Mesothelial cell of epicardium (in vitro differentiated cells): ENCODE measurements around the gene MAP3K3. TPM values are rescaled to one million over a fixed set of nuclear protein-coding genes. Genes with fewer than 3 reads are reported as not detected.

Experiments
- DNase-seq, 2 experiments: peaks; one replicate each; pipeline ENCODE4 v3.0.0; 2021; ENCODE audit warnings: low spot score in 2 of 2; ENCODE audit not compliant: unreplicated experiment in 2 of 2
- H3K27ac Mint-ChIP-seq: 2 replicates; pipeline ENCODE4 v1.8.0; 2021; ENCODE audit warnings: mixed read lengths
- H3K27me3 Mint-ChIP-seq: 2 replicates; pipeline ENCODE4 v1.8.0; 2021; ENCODE audit warnings: low read depth, mixed read lengths
- H3K36me3 Mint-ChIP-seq: 2 replicates; pipeline ENCODE4 v1.8.0; 2021; ENCODE audit warnings: mixed read lengths
- H3K4me1 Mint-ChIP-seq: 2 replicates; pipeline ENCODE4 v1.8.0; 2021; ENCODE audit warnings: mixed read lengths
- H3K4me3 Mint-ChIP-seq: 2 replicates; pipeline ENCODE4 v1.8.0; 2021; ENCODE audit warnings: mild to moderate bottlenecking, moderate library complexity, mixed read lengths
- H3K9me3 Mint-ChIP-seq: 2 replicates; pipeline ENCODE4 v1.8.0; 2021; ENCODE audit warnings: mixed read lengths
- total RNA-seq: library from RNA; stranded (reverse); gene quantifications from 3 replicates; pipeline ENCODE4 v1.2.1, GENCODE V29; 2021
- TF ChIP-seq, protein P1 (sequence below): fragments of 200-600 bp; sonication (generic); IDR thresholded peaks from one replicate; pipeline ENCODE4 v1.5.0; 2021; ENCODE audit warnings: antibody characterized with exemption; ENCODE audit not compliant: unreplicated experiment

MAP3K3 gene
- total RNA-seq, 1 donor from 2014 or later: 24.0 TPM

DNA sequence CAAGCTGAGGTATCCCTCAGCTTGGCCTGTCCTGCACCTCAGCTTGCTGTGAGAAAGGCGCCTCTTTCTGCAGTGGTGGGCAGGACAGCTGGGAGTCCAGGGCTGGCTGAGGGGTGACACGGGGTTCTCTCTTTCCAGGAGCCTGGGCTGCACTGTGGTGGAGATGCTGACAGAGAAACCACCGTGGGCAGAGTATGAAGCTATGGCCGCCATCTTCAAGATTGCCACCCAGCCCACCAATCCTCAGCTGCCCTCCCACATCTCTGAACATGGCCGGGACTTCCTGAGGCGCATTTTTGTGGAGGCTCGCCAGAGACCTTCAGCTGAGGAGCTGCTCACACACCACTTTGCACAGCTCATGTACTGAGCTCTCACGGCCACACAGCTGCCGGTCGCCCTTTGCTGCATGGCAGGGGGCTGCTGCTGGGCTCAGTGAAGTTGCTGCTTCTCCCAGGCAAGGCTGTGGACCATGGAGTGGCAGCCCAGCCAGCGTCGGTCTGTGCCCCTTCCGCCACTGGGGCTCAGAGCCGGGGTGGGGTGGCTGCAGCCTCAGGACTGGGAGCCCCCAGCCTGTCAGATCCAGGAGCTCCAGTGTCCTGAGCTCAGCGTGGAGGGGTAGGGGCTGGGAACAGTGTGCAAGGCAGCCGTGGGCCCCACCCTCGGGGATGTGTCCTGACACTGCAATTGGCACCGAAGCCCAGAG, 71.3 kb downstream of the MAP3K3 start:
- no peak for DNase-seq
- H3K4me3 Mint-ChIP-seq: no peak overlapping the region
- H3K27me3 Mint-ChIP-seq: no peaks in the 10 kb centered on the region
- TF ChIP-seq, protein P1, sequence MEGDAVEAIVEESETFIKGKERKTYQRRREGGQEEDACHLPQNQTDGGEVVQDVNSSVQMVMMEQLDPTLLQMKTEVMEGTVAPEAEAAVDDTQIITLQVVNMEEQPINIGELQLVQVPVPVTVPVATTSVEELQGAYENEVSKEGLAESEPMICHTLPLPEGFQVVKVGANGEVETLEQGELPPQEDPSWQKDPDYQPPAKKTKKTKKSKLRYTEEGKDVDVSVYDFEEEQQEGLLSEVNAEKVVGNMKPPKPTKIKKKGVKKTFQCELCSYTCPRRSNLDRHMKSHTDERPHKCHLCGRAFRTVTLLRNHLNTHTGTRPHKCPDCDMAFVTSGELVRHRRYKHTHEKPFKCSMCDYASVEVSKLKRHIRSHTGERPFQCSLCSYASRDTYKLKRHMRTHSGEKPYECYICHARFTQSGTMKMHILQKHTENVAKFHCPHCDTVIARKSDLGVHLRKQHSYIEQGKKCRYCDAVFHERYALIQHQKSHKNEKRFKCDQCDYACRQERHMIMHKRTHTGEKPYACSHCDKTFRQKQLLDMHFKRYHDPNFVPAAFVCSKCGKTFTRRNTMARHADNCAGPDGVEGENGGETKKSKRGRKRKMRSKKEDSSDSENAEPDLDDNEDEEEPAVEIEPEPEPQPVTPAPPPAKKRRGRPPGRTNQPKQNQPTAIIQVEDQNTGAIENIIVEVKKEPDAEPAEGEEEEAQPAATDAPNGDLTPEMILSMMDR: no peak
- no peaks in the 10 kb centered on the region for H3K9me3 Mint-ChIP-seq
- H3K4me1 Mint-ChIP-seq: peaks cover 2% of the 10 kb centered on the region
- H3K36me3 Mint-ChIP-seq: peaks cover 7% of the 10 kb centered on the region
- no peak overlapping the region for H3K27ac Mint-ChIP-seq

GRCh38 chr17:63694229-63694949, 72.2 kb downstream of the MAP3K3 start:
- peaks cover 4% of the 10 kb centered on the region for H3K36me3 Mint-ChIP-seq
- no peak overlapping the region for H3K27ac Mint-ChIP-seq
- DNase-seq: no peak
- no peaks in the 10 kb centered on the region for H3K9me3 Mint-ChIP-seq
- H3K27me3 Mint-ChIP-seq: no peaks in the 10 kb centered on the region
- no peak overlapping the region for H3K4me3 Mint-ChIP-seq
- TF ChIP-seq, protein P1: no peak
- H3K4me1 Mint-ChIP-seq: peaks cover 3% of the 10 kb centered on the region

DNA sequence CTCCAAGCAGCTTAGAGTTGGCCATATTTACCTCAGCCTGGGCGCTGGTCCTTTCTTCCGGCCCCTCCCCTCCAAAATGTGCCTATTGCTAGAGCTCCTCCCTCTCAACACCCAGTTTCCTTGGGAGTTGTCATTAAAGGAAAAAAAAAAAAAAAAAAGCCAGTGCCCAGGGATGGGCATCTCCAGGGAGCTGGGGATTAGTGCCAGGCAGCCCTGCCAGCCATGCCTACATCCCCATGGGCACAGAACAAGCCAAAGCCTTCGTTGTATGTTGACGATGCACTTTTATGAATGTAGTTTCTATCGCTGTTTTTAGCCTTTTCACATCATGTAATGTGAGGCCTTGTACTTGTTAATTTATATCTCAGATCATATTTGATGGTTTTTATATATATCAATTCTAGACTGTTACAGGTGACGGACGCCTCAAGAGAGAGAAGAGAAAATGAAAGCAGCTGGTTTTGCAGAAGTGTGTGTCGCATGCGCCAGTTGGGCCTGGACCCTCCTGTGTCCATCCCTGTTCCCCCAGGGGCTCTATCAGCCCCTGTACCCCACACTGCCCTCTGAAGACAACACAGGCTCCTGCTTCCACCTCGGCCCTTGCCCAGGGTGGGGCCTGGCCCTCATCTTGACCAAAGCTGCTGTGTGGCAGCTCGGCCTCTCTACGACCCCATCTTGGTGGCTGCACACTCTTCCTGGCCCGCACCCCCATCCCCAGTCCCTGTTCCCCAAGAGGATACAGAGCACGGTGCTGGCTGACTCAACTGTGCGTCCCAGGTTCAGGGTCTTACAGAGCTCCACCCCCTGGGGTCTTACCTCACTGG, 72.9 kb downstream of the MAP3K3 start:
- H3K27ac Mint-ChIP-seq: no peak overlapping the region

DNA sequence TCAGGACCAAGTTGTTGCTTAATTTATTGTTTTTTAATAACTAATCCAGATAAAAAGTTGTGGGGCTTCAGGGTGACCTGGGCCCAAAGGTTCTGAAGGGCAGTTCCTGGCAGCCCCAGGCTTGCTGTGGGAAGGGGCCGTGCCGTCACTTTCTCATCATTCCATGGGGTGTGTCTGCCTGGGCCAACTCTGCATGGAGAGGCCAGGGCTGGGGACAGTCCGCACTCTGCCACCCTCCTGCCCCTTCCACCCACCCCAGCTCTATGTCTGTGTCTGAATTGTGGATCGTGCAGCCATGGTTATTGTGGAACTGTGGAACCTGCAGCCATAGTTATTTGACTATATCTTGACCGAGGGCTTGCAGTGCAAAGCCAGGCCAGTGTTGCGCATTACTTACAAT, 73.7 kb downstream of the MAP3K3 start:
- no peak for DNase-seq
- Mint-ChIP-seq H3K27me3 (no peaks in the 10 kb centered on the region), H3K4me1 (peaks cover 3% of the 10 kb centered on the region), H3K36me3 (peaks cover 2% of the 10 kb centered on the region), H3K27ac (no peak overlapping the region), H3K9me3 (no peaks in the 10 kb centered on the region), H3K4me3 (no peak overlapping the region)
- TF ChIP-seq, protein P1: no peak

More for the DNA sequence above, 72.9 kb downstream of the MAP3K3 start:
- H3K9me3 Mint-ChIP-seq: no peaks in the 10 kb centered on the region
- H3K27me3 Mint-ChIP-seq: no peaks in the 10 kb centered on the region
- H3K4me1 Mint-ChIP-seq: peaks cover 3% of the 10 kb centered on the region
- no peak overlapping the region for H3K4me3 Mint-ChIP-seq
- no peak for DNase-seq
- peaks cover 4% of the 10 kb centered on the region for H3K36me3 Mint-ChIP-seq
- TF ChIP-seq, protein P1: no peak

- Mint-ChIP-seq H3K36me3 (no peaks in the 10 kb centered on the region), H3K9me3 (no peaks in the 10 kb centered on the region), H3K27me3 (no peaks in the 10 kb centered on the region), H3K4me3 (no peak overlapping the region), H3K4me1 (peaks cover 8% of the 10 kb centered on the region), H3K27ac (peak overlapping the region; percentile 12)
- TF ChIP-seq, protein P1: no peak
- DNase-seq: no peak
Measured at GRCh38 chr17:63696381-63696961, 74.3 kb downstream of the MAP3K3 start.
